Testis (tissue), 2 donors: ENCODE measurements around the gene HSPBP1.

ENCODE experiments used
- CTCF ChIP-seq, 3 experiments: fragments of 450-650 bp in 2 of 3; fragments of 200-600 bp in 1 of 3; sonication (generic) in 1 of 3; IDR thresholded peaks; one replicate each; pipeline ENCODE4 v1.5.1; 2016 to 2019; ENCODE audit warnings: antibody characterized with exemption in 3 of 3, mild to moderate bottlenecking in 2 of 3, moderate library complexity in 1 of 3
- POLR2A ChIP-seq: fragments of 450-650 bp; IDR thresholded peaks from one replicate; pipeline ENCODE4 v1.6.1; 2017; ENCODE audit warnings: antibody characterized with exemption, mild to moderate bottlenecking, moderate library complexity

GRCh38 chr19:55279340-55279739 is 570 bp downstream of the HSPBP1 start:
- TF ChIP-seq CTCF (IDR thresholded peaks at IDR 0.05) (no peak), POLR2A (no peak)
